GM12878 (cell line): ENCODE results near the gene CACNA2D1. TPM values are rescaled to one million over a fixed set of nuclear protein-coding genes. Genes with fewer than 3 reads are reported as not detected.

ENCODE experiments used
- ATAC-seq: fragments of 200-7000 bp; cut with Tn5 transposase; 3 replicates; pipeline ENCODE4 v1.9.1; 2020; ENCODE audit warnings: mild to moderate bottlenecking, moderate library complexity
- BruUV-seq: library from RNA; stranded (reverse); fragments of 400-500 nt; replicated peaks from 2 replicates; lab custom pipeline; 2021; lab: Mats Ljungman, UMichigan
- CTCF ChIA-PET: fragments of 300-600 bp; sonication (Branson Sonifier 250); formaldehyde crosslinking; extraction: SDS; loops from one replicate; lab custom pipeline; 2021; ENCODE audit warnings: inconsistent platforms; lab: Yijun Ruan, JAX
- POLR2A ChIA-PET: fragments of 350-600 bp; formaldehyde crosslinking; extraction: SDS; loops from one replicate; lab custom pipeline; 2021; ENCODE audit warnings: inconsistent platforms; lab: Charles Lee
- RAD21 ChIA-PET: fragments of 300-600 bp; sonication (Branson Sonifier 250); formaldehyde crosslinking; loops from one replicate; lab custom pipeline; 2023; ENCODE audit warnings: antibody characterized with exemption; ENCODE audit not compliant: unreplicated experiment; lab: Charles Lee
- SMC1A ChIA-PET: fragments of 300-600 bp; sonication (Branson Sonifier 250); formaldehyde crosslinking; loops from one replicate; lab custom pipeline; 2023; ENCODE audit not compliant: unreplicated experiment, uncharacterized antibody; lab: Charles Lee
- DNase-seq: peaks from one replicate; pipeline ENCODE4 v3.0.0-alpha.2; 2011; ENCODE audit warnings: low read depth, low spot score
- FAIRE-seq: peaks from 3 replicates; lab custom pipeline; 2011; peaks lifted over from hg19 to GRCh38; lab: Jason Lieb, UNC
- H2AFZ ChIP-seq: 2 replicates; pipeline ENCODE4 v1.6.0; 2011; ENCODE audit warnings: low read depth, low read length, control low read depth; ENCODE audit not compliant: control insufficient read depth
- H3K27ac ChIP-seq: 2 replicates; pipeline ENCODE4 v1.5.1; 2011; ENCODE audit warnings: control low read depth; ENCODE audit not compliant: control insufficient read depth, insufficient read depth
- H3K27me3 ChIP-seq, 2 experiments: replicated peaks in 1 of 2; 2 replicates each; pipeline versions ENCODE4 v1.6.0 to v1.6.1; 2011; ENCODE audit warnings: low read length in 1 of 2; ENCODE audit not compliant: control insufficient read depth in 2 of 2, insufficient read depth in 2 of 2
- H3K36me3 ChIP-seq, 2 experiments: 2 replicates each; pipeline ENCODE4 v1.5.1; 2011; ENCODE audit warnings: low read length in 1 of 2; ENCODE audit not compliant: control insufficient read depth in 2 of 2, insufficient read depth in 2 of 2
- H3K4me1 ChIP-seq: 2 replicates; pipeline ENCODE4 v1.6.1; 2011; ENCODE audit warnings: mild to moderate bottlenecking, low read length, moderate library complexity, mixed read lengths; ENCODE audit not compliant: control insufficient read depth, insufficient read depth
- H3K4me2 ChIP-seq: 2 replicates; pipeline ENCODE4 v1.6.0; 2011; ENCODE audit warnings: control low read depth; ENCODE audit not compliant: control insufficient read depth, insufficient read depth
- H3K4me3 ChIP-seq: fragments of 200-600 bp; sonication (generic); 2 replicates; pipeline ENCODE4 v1.5.1; 2016
- H3K79me2 ChIP-seq: 2 replicates; pipeline ENCODE4 v1.6.0; 2011; ENCODE audit warnings: low read length; ENCODE audit not compliant: control insufficient read depth, insufficient read depth
- H3K9ac ChIP-seq: 2 replicates; pipeline ENCODE4 v1.8.0; 2011; ENCODE audit warnings: low read length, control low read depth, mixed read lengths; ENCODE audit not compliant: control insufficient read depth, insufficient read depth
- H3K9me3 ChIP-seq: replicated peaks from 3 replicates; pipeline ENCODE4 v1.5.1; 2011; ENCODE audit warnings: mild to moderate bottlenecking, low read length; ENCODE audit not compliant: control insufficient read depth, insufficient read depth
- H4K20me1 ChIP-seq: 2 replicates; pipeline ENCODE4 v1.6.0; 2011; ENCODE audit not compliant: control insufficient read depth, insufficient read depth
- CBX5 ChIP-seq: sonication (generic); IDR thresholded peaks from 2 replicates; pipeline ENCODE4 v1.6.1; 2016; ENCODE audit warnings: low read depth, moderate library complexity, mild to moderate bottlenecking, inconsistent platforms
- E2F8 ChIP-seq: fragments of 450-650 bp; IDR thresholded peaks from 2 replicates; pipeline ENCODE4 v1.6.1; 2018; ENCODE audit warnings: mild to moderate bottlenecking, low read depth, moderate library complexity; ENCODE audit not compliant: partially characterized antibody
- E4F1 ChIP-seq: fragments of 450-650 bp; IDR thresholded peaks from 2 replicates; pipeline ENCODE4 v1.6.1; 2018; ENCODE audit warnings: borderline replicate concordance, mild to moderate bottlenecking; ENCODE audit not compliant: partially characterized antibody
- NFIC ChIP-seq: IDR thresholded peaks from 2 replicates; pipeline ENCODE4 v1.6.1; 2012; ENCODE audit warnings: low read depth, mild to moderate bottlenecking, inconsistent platforms, low read length, moderate library complexity
- NFYB ChIP-seq: IDR thresholded peaks from 2 replicates; pipeline ENCODE4 v1.6.1; 2011; ENCODE audit warnings: low read depth, mild to moderate bottlenecking, low read length, improper control_type of control experiment, moderate library complexity; ENCODE audit not compliant: insufficient read depth
- NR2C2 ChIP-seq: IDR thresholded peaks from 2 replicates; pipeline ENCODE4 v1.6.1; 2011; ENCODE audit warnings: borderline replicate concordance, low read depth; ENCODE audit not compliant: control insufficient read depth, insufficient read length
- NR2F1 ChIP-seq: fragments of 450-650 bp; conservative IDR thresholded peaks from 2 replicates; pipeline ENCODE4 v1.6.1; 2017; ENCODE audit warnings: mild to moderate bottlenecking
- PAX5 ChIP-seq: IDR thresholded peaks from 2 replicates; pipeline ENCODE4 v1.6.1; 2011; ENCODE audit warnings: low read depth, low read length, borderline replicate concordance
- POLR2AphosphoS2 ChIP-seq: IDR thresholded peaks from 2 replicates; pipeline ENCODE4 v1.6.1; 2011; ENCODE audit warnings: low read depth, mild to moderate bottlenecking, low read length, improper control_type of control experiment, moderate library complexity
- ZBTB33 ChIP-seq: fragments of 450-650 bp; IDR thresholded peaks from 2 replicates; pipeline ENCODE4 v1.6.1; 2017; ENCODE audit warnings: mild to moderate bottlenecking
- WGBS: methylation state at CpG from one replicate; pipeline ENCODE4 v1.1.6; 2016; ENCODE audit warnings: low lambda C conversion rate; ENCODE audit not compliant: insufficient replicate concordance, insufficient coverage; ENCODE audit errors: missing lambda C conversion rate; 5-methylcytosine and 5-hydroxymethylcytosine counted together
- in situ Hi-C: fragments of 300-500 bp; cut with MboI; formaldehyde crosslinking; loops from 9 replicates; pipeline ENCODE4 v1.14.3; 2018; ENCODE audit warnings: mixed read lengths
- intact Hi-C: fragments of 100-400 bp; cut with micrococcal nuclease; formaldehyde crosslinking; loops from one replicate; pipeline ENCODE4 v1.14.2; 2022; ENCODE audit not compliant: unreplicated experiment
- polyA plus RNA-seq, 11 experiments: library from polyadenylated mRNA; depleted of rRNA in 4 of 11; unstranded in 6 of 11; stranded (reverse) in 5 of 11; fragments of >200 nt; fragmentation: Nextera tagmentation in 4 of 11; fragmentation: Illumina TruSeq in 1 of 11; extraction: Ambion mirVana in 4 of 11; extraction: Trizol in 1 of 11; gene quantifications; 1 replicate in 1 of 11; 2 replicates in 10 of 11; pipeline versions ENCODE4 v1.2.1 to v1.2.3, GENCODE V29; 2011 to 2016; ENCODE audit warnings: inconsistent platforms in 2 of 11, missing spikeins in 2 of 11, low read depth in 1 of 11
- total RNA-seq, 4 experiments: library from RNA; depleted of rRNA in 3 of 4; stranded (reverse); fragments of >200 nt in 3 of 4; fragmentation: Illumina TruSeq in 1 of 4; extraction: Trizol in 1 of 4; gene quantifications; 2 replicates each; pipeline versions ENCODE4 v1.2.1 to v1.2.3, GENCODE V29; 2013 to 2021

CACNA2D1 gene
- total and polyA plus RNA-seq, 10 of the 15 experiments (the other 5 are each of a cell fraction or from before 2014, with no cell fraction given), result 0.14 to 14.8 (median 0.97) TPM

- ChIA-PET RAD21 (interaction anchor here (1.0 to 1.1 kb wide), 2 partner anchors 65 to 67 kb away, joined by 3 read pairs; no protein-coding TSS in a partner anchor), POLR2A (no interaction called here), CTCF (interaction anchor here (1.0 kb wide), 1 partner anchor 94 kb away, joined by 3 read pairs; no protein-coding TSS in a partner anchor), SMC1A (interaction anchor here (0.8 to 1.2 kb wide), 6 partner anchors 10 to 70 kb away, joined by 3 to 6 read pairs (median 4); no protein-coding TSS in a partner anchor)
- intact Hi-C loops (no loop called here), in situ Hi-C loops (no loop called here)
- BruUV-seq, result no TSS peak
- DNase-seq, result no peak
- Histone ChIP-seq H3K36me3 (no peaks in the 10 kb centered on the region), H3K4me3 (no peak overlapping the region), H3K9me3 (no peaks in the 10 kb centered on the region), H3K27me3 (no peaks in the 10 kb centered on the region), H3K4me2 (no peak overlapping the region), H4K20me1 (no peaks in the 10 kb centered on the region), H2AFZ (no peak overlapping the region), H3K27ac (no peak overlapping the region), H3K4me1 (no peaks in the 10 kb centered on the region), H3K9ac (no peak overlapping the region), H3K79me2 (no peaks in the 10 kb centered on the region)
- FAIRE-seq, result no peak
- peak; percentile 41 for ATAC-seq
- WGBS, result 15% methylated on average over 3 of the region's 3 CpGs
- TF ChIP-seq NR2F1, result no peak
- TF ChIP-seq E4F1, result no peak
- TF ChIP-seq POLR2AphosphoS2, result no peak
- TF ChIP-seq NFYB, result no peak
- no peak for TF ChIP-seq CBX5
- TF ChIP-seq ZBTB33, result no peak
- no peak for TF ChIP-seq NR2C2
- TF ChIP-seq E2F8, result no peak
- no peak for TF ChIP-seq NFIC
- TF ChIP-seq PAX5, result no peak
Observed at GRCh38 chr7:82263920-82264782, 179.4 kb downstream of the CACNA2D1 start.
